Omental fat pad (tissue), 4 donors: Measurements from ENCODE around the gene NUMA1. TPM values are rescaled to one million over a fixed set of nuclear protein-coding genes. Genes with fewer than 3 reads are reported as not detected.

Source experiments
- ATAC-seq: fragments of 150-250 bp; one replicate; pipeline ENCODE4 v1.9.1; 2016; ENCODE audit warnings: mild to moderate bottlenecking, moderate library complexity; ENCODE audit not compliant: low FRiP score
- DNase-seq: peaks from one replicate; pipeline ENCODE4 v3.0.0-alpha.2; 2019; ENCODE audit warnings: low spot score
- total RNA-seq, 4 donors: library from RNA; depleted of rRNA; stranded (reverse); fragments of >200 nt; gene quantifications; one replicate each; pipeline ENCODE4 v1.1.0, GENCODE V29; 2016
- TF ChIP-seq, protein P1 (sequence below), 3 donors: fragments of 450-650 bp; IDR thresholded peaks; one replicate each; pipeline ENCODE4 v1.5.1; 2016 to 2017; ENCODE audit warnings: antibody characterized with exemption in 3 of 3, mild to moderate bottlenecking in 3 of 3, moderate library complexity in 2 of 3

Gene NUMA1
- total RNA-seq, 4 donors from 2014 or later = 113 to 270 (median 159) TPM

DNA sequence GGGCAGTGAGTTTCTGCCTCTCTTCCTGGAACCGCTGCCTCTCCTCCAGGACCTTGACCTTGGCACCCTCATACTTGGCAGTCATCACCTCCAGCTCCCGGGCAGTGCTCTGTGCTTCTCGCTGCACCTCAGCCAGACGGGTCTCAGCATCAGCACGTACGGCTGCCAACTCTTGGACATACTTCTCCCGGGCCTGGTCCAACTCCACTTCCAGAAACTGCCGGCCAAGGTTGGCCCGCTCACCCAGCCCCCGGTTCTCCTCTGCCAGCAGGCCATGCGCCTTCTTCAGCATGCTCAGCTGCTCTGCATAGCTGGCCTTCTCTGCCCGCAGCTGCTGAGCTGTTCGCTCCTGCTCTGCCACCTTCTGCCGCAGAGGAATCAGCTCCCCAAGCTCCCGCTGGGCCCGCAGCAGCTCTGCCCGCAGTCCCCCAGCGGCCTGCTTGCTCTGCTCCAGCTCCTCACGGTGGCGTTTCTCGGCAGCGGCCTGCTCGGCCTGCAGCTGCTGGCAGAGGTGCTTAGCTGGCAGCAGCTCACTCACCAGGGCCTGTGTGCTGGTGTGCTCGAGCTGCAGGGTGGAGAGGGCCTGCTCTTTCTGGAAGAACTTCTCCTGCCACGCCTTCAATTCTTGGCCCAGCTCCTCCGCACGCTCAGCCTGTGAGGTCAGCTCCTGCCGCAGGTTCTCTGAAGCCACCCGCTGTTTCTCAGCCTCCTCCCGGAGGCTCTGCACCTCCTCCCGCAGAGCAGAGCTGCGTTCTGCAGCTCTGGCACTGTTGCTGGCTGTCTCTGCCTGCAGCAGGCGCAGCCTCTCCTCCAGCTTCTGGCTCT is 67.2 kb downstream of the NUMA1 start:
- DNase-seq (peak; percentile 22), ATAC-seq (peak; percentile 88)
- TF ChIP-seq, protein P1, sequence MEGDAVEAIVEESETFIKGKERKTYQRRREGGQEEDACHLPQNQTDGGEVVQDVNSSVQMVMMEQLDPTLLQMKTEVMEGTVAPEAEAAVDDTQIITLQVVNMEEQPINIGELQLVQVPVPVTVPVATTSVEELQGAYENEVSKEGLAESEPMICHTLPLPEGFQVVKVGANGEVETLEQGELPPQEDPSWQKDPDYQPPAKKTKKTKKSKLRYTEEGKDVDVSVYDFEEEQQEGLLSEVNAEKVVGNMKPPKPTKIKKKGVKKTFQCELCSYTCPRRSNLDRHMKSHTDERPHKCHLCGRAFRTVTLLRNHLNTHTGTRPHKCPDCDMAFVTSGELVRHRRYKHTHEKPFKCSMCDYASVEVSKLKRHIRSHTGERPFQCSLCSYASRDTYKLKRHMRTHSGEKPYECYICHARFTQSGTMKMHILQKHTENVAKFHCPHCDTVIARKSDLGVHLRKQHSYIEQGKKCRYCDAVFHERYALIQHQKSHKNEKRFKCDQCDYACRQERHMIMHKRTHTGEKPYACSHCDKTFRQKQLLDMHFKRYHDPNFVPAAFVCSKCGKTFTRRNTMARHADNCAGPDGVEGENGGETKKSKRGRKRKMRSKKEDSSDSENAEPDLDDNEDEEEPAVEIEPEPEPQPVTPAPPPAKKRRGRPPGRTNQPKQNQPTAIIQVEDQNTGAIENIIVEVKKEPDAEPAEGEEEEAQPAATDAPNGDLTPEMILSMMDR (IDR thresholded peaks at IDR 0.05) = no peak

DNA sequence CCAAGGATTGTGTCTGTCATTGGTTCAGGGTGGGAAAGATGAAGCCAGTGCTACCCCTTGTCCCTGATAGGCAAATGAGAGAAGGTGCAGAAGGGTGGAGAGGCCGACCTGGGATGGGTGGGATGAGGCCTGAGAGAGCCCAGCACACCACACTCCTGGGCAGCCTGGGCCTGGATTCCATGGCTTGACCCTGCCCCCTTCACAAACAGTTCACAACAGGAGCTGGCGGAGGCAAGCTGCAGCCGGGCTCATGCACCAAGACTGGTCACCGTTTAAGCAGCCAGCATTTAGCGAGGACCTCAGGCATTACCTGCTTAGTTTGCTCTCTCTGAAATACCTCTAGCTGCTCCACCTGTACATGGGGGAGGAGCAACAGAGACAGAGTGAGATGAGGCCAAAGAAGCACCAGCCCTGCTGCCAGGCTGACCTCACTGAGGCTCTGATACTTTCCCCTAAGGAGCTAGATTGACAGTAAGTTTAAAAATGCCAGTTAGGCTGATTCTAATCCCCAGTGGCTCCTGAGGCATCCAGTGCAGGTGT is 68.2 kb downstream of the NUMA1 start:
- ATAC-seq (no peak), DNase-seq (peak; percentile 7)
- TF ChIP-seq, protein P1 (IDR thresholded peaks at IDR 0.05) = no peak

DNA sequence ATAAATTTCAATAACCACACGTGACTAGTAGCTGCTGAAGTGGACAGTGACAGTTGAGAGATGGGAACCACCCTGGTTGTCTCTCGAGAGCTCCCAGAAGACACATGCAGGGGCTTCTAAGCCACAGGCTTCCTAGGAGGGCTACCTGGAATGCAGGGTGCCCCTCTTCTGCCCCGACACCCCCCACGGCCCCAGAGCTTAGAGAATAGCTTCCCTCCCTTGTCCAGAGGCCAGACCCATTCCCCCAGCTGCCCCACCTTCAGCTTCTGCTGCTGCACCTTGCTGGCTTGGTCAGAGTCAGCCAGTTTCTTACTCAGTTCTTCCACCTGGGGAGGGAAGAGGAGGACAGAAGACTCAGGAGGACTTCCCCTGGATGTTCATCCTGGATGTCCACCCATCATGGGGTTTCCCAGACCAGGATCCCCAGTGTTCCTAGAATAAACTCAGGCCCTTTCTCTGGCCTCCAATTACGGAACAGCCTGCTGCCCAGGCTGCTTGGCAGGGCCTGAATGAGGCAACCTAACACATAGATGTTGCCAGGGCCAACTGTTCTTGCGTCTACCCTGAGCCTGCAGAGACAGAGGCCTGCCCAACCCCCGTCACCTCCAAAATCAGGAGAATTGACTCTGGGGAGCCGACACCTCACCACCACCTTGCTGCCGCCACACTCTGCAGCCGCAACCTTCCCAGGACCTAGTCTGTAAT is 69.7 kb downstream of the NUMA1 start:
- TF ChIP-seq, protein P1 (IDR thresholded peaks at IDR 0.05) = no peak
- DNase-seq (no peak), ATAC-seq (no peak)

DNA sequence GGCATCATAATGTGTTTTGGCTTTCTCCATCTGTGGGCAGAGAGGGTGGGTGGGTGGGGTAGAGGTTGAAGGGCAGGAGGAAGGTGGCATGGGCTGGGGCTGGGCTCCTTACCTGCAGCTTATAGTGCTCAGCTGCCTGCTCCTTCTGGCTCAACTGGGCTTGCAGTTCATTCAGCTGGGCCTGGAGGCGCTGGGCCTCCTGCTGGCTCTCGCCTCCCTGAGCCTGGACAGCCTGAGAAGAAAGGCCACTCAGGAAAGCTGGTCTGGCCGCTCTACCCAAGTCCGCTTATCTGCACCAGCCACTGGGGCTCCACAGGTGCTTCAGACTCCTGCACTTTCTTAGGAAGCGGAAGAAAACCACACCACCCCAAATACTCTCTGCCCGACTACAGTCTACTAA is 71.2 kb downstream of the NUMA1 start:
- DNase-seq (no peak), ATAC-seq (no peak)
- TF ChIP-seq, protein P1 (IDR thresholded peaks at IDR 0.05) = no peak

DNA sequence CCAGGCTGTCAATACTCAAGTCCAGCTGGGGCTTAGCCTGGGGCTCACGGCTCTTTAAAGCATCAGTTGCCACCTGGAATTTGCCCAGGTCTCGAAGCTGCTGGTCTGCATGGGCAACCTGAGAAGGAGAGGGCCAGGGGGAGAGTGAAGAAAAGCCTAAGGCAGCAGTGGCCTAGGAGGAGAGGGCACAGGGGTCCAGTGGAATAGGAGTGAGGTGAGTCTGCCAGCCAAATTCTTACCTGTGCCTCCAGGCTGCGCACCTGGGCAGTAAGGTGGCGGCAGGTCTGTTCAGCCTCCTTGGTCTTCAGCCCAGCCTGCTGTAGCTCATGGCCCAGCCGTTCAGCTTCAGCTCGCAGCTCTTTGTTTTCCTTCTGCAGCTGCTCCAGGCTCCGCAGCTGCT is 71.6 kb downstream of the NUMA1 start:
- TF ChIP-seq, protein P1 (IDR thresholded peaks at IDR 0.05) = no peak

DNA sequence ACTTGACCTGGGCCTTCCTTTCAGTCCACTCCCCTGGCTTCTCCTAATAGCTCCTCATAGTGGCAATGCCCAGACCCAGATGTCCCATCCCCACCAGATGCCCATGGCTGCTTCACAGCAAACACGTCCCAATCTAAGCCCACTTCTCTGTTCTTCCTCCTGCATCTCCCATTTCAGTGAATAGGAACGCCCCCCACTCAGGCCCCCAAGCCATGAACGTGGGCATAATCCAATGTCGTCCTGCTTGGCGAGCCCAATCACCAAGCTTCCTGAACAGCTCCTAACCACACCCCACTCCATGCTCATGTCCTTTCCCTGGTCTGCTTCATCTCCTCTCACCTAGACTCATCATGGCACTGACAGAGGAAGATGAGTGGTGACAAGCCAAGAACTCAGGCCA is 72.8 kb downstream of the NUMA1 start:
- TF ChIP-seq, protein P1 (IDR thresholded peaks at IDR 0.05) = no peak
- DNase-seq (no peak), ATAC-seq (no peak)

More for the DNA sequence above, 71.6 kb downstream of the NUMA1 start:
- ATAC-seq (no peak), DNase-seq (peak; percentile 0)
